Activated CD4-positive, alpha-beta T cell treated with anti-CD3 and anti-CD28 coated beads, Interleukin-2, amount 50 U/mL, for 16 hours (primary cell): ENCODE data around the gene TRIM39.

ENCODE experiments used
- DNase-seq: peaks from one replicate; pipeline ENCODE4 v3.0.0-alpha.2; 2020

The TRIM39 gene

GRCh38 chr6:30328397-30328796 is 1.7 kb downstream of the TRIM39 start:
- no peak for DNase-seq

GRCh38 chr6:30329331-30329730 is 2.6 kb downstream of the TRIM39 start:
- no peak for DNase-seq

GRCh38 chr6:30331981-30332380 is 5.3 kb downstream of the TRIM39 start:
- no peak for DNase-seq

GRCh38 chr6:30334075-30334783 is 7.5 kb downstream of the TRIM39 start:
- DNase-seq = no peak

GRCh38 chr6:30340589-30341054 is 13.9 kb downstream of the TRIM39 start:
- DNase-seq = no peak

- no peak for DNase-seq
Measured at GRCh38 chr6:30341218-30341617, 14.5 kb downstream of the TRIM39 start.

GRCh38 chr6:30341728-30342127 is 15.0 kb downstream of the TRIM39 start:
- no peak for DNase-seq

- no peak for DNase-seq
Measured at GRCh38 chr6:30344191-30344867, 17.6 kb downstream of the TRIM39 start.

GRCh38 chr6:30344868-30345671 is 18.3 kb downstream of the TRIM39 start, which contains the start of gene RPP21:
TSS of gene RPP21 (plus strand) at chr6:30345156. CDS start at chr6:30345172, 16 bp downstream.
- peak; percentile 87 for DNase-seq

GRCh38 chr6:30345852-30346251 is 19.1 kb downstream of the TRIM39 start:
- DNase-seq = no peak

- no peak for DNase-seq
Measured at GRCh38 chr6:30348957-30349356, 22.2 kb downstream of the TRIM39 start.

- peak; percentile 56 for DNase-seq
Measured at GRCh38 chr6:30349421-30350177, 22.9 kb downstream of the TRIM39 start.

GRCh38 chr6:30350524-30350923 is 23.8 kb downstream of the TRIM39 start:
- peak; percentile 69 for DNase-seq

- no peak for DNase-seq
Measured at GRCh38 chr6:30352550-30352949, 25.8 kb downstream of the TRIM39 start.

GRCh38 chr6:30355281-30355680 is 28.6 kb downstream of the TRIM39 start:
- no peak for DNase-seq

- no peak for DNase-seq
Measured at GRCh38 chr6:30356536-30356935, 29.8 kb downstream of the TRIM39 start.

GRCh38 chr6:30357678-30358540 is 31.2 kb downstream of the TRIM39 start:
- peak; percentile 51 for DNase-seq

- no peak for DNase-seq
Measured at GRCh38 chr6:30359276-30359675, 32.5 kb downstream of the TRIM39 start.

- no peak for DNase-seq
Measured at GRCh38 chr6:30360139-30360538, 33.4 kb downstream of the TRIM39 start.

- DNase-seq = no peak
Measured at GRCh38 chr6:30361661-30362060, 34.9 kb downstream of the TRIM39 start.

GRCh38 chr6:30363459-30363858 is 36.7 kb downstream of the TRIM39 start:
- no peak for DNase-seq

- no peak for DNase-seq
Measured at GRCh38 chr6:30364591-30364990, 37.9 kb downstream of the TRIM39 start.
